Measurements from ENCODE around the gene TAS2R31. TPM values are rescaled to one million over a fixed set of nuclear protein-coding genes. Genes with fewer than 3 reads are reported as not detected.

Gene TAS2R31
- total and polyA plus RNA-seq, 2 of the 13 experiments (the other 11 are each of a cell fraction or from before 2014, with no cell fraction given), result 0.96 to 6.5 TPM

- TF ChIP-seq ZNF367 (CRISPR knock-in tag; IDR thresholded peaks at IDR 0.05; ENCODE audit: borderline replicate concordance), result no peak
- TF ChIP-seq FOXJ3 (CRISPR knock-in tag; IDR thresholded peaks at IDR 0.05; ENCODE audit: borderline replicate concordance), result peak; percentile 75
- TF ChIP-seq, protein P1, sequence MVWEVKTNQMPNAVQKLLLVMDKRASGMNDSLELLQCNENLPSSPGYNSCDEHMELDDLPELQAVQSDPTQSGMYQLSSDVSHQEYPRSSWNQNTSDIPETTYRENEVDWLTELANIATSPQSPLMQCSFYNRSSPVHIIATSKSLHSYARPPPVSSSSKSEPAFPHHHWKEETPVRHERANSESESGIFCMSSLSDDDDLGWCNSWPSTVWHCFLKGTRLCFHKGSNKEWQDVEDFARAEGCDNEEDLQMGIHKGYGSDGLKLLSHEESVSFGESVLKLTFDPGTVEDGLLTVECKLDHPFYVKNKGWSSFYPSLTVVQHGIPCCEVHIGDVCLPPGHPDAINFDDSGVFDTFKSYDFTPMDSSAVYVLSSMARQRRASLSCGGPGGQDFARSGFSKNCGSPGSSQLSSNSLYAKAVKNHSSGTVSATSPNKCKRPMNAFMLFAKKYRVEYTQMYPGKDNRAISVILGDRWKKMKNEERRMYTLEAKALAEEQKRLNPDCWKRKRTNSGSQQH (CRISPR knock-in tag; IDR thresholded peaks at IDR 0.05; ENCODE audit: low read depth), result no peak
- TF ChIP-seq ZFAT (CRISPR knock-in tag; conservative IDR thresholded peaks at IDR 0.05), result no peak
- no peak for TF ChIP-seq FIP1L1 (IDR thresholded peaks at IDR 0.05; ENCODE audit: borderline replicate concordance, insufficient read depth, low read depth, low read length)
- peak; percentile 95 for TF ChIP-seq NR2F6 (IDR thresholded peaks at IDR 0.05)
- TF ChIP-seq NR2F6 (CRISPR knock-in tag; IDR thresholded peaks at IDR 0.05), result peak; percentile 95
- TF ChIP-seq MBNL3 (CRISPR knock-in tag; conservative IDR thresholded peaks at IDR 0.05), result no peak
- TF ChIP-seq TFDP2 (CRISPR knock-in tag; IDR thresholded peaks at IDR 0.05), result peak; percentile 25; the same call in 1 of the 2 replicates
- no peak for TF ChIP-seq LRRFIP1 (CRISPR knock-in tag; conservative IDR thresholded peaks at IDR 0.05)
- TF ChIP-seq ARHGAP35 (CRISPR knock-in tag; IDR thresholded peaks at IDR 0.05; ENCODE audit: borderline replicate concordance), result no peak
- TF ChIP-seq ZNF121 (CRISPR knock-in tag; IDR thresholded peaks at IDR 0.05), result no peak
- TF ChIP-seq, protein P2, sequence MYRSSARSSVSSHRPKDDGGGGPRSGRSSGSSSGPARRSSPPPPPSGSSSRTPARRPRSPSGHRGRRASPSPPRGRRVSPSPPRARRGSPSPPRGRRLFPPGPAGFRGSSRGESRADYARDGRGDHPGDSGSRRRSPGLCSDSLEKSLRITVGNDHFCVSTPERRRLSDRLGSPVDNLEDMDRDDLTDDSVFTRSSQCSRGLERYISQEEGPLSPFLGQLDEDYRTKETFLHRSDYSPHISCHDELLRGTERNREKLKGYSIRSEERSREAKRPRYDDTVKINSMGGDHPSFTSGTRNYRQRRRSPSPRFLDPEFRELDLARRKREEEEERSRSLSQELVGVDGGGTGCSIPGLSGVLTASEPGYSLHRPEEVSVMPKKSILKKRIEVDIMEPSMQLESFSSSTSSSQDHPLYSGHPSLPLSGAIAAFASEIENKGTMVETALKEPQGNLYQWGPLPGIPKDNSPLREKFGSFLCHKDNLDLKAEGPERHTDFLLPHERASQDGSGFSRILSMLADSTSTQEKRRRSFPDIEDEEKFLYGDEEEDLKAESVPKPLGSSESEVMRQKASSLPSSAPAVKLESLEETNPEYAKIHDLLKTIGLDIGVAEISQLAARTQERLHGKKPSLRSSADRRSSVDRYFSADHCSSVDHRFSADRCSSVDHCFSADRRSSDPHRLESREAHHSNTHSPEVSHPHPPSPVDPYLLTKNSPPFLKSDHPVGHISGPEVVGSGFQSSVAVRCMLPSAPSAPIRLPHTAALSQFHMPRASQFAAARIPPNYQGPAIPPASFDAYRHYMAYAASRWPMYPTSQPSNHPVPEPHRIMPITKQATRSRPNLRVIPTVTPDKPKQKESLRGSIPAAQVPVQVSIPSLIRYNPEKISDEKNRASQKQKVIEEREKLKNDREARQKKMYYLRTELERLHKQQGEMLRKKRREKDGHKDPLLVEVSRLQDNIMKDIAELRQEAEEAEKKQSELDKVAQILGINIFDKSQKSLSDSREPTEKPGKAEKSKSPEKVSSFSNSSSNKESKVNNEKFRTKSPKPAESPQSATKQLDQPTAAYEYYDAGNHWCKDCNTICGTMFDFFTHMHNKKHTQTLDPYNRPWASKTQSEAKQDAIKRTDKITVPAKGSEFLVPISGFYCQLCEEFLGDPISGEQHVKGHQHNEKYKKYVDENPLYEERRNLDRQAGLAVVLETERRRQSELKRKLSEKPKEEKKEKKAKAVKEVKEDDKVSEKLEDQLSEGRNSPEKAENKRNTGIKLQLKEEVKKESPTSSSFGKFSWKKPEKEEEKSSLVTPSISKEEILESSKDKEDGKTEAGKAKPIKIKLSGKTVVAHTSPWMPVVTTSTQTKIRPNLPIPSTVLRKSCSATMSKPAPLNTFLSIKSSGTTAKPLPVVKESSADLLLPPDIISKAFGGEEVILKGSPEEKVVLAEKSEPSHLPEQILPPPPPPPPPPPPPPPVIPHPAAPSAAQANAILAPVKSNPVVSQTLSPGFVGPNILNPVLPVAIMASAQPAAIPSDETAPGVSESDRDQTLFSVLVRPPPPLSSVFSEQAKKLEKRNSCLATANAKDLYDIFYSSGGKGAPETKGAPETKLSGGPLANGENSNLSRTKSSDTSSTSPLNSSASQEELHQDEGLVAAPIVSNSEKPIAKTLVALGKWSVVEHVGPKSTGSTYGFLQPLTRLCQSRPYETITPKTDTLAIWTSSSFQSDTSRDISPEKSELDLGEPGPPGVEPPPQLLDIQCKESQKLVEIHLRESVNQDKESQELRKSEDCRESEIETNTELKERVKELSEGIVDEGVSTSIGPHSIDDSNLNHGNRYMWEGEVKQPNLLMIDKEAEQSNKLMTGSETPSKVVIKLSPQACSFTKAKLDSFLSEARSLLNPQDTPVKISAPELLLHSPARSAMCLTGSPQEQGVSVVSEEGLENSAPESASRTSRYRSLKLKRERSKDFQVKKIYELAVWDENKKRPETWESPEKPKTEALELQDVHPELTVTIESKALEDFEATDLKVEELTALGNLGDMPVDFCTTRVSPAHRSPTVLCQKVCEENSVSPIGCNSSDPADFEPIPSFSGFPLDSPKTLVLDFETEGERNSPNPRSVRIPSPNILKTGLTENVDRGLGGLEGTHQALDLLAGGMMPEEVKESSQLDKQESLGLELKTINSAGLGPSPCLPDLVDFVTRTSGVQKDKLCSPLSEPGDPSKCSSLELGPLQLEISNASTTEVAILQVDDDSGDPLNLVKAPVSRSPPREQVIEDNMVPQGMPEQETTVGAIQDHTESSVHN (CRISPR knock-in tag; IDR thresholded peaks at IDR 0.05), result no peak
- no peak for TF ChIP-seq FOXO4 (CRISPR knock-in tag; conservative IDR thresholded peaks at IDR 0.05)
Observed at GRCh38 chr12:11015775-11016430, 15.3 kb downstream of the TAS2R31 start (continued).
